AG09319 (cell line): ENCODE data around the gene IRX1.

Source experiments
- DNase-seq: peaks from one replicate; pipeline ENCODE4 v3.0.0-alpha.2; 2010; ENCODE audit warnings: low read depth; ENCODE audit errors: extremely low read depth
- TF ChIP-seq, protein P1 (sequence below): IDR thresholded peaks from 2 replicates; pipeline ENCODE4 v1.5.1; 2011; ENCODE audit warnings: low read depth, mild to moderate bottlenecking, inconsistent platforms, low read length, moderate library complexity

Gene IRX1

GRCh38 chr5:3597167-3598007 lies 1.8 kb downstream of the IRX1 start:
- no peak for DNase-seq
- TF ChIP-seq, protein P1, sequence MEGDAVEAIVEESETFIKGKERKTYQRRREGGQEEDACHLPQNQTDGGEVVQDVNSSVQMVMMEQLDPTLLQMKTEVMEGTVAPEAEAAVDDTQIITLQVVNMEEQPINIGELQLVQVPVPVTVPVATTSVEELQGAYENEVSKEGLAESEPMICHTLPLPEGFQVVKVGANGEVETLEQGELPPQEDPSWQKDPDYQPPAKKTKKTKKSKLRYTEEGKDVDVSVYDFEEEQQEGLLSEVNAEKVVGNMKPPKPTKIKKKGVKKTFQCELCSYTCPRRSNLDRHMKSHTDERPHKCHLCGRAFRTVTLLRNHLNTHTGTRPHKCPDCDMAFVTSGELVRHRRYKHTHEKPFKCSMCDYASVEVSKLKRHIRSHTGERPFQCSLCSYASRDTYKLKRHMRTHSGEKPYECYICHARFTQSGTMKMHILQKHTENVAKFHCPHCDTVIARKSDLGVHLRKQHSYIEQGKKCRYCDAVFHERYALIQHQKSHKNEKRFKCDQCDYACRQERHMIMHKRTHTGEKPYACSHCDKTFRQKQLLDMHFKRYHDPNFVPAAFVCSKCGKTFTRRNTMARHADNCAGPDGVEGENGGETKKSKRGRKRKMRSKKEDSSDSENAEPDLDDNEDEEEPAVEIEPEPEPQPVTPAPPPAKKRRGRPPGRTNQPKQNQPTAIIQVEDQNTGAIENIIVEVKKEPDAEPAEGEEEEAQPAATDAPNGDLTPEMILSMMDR: no peak

GRCh38 chr5:3598207-3598606 lies 2.6 kb downstream of the IRX1 start:
- TF ChIP-seq, protein P1: no peak

DNA sequence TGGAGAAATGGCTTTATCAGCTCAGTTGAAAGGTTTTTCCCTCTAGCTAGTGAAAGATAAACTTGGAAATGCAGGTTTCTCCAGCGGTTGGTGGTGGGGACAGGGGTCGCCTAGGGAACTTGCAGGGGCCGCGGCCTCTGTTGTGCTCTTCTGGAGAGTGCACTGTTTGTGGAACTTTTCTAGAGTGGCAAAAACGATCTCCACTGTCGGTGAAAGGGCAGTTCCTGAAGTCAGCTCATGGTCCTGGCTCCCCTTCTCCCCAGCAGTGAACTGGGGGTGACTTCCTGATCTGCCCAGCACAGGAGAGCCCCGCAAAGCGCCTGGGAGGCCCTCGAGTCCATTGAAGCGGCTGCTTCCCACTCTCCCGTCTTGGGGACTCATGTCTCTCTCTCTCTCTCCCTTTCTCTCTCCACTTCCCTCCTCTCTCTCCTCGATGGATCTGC lies 3.2 kb downstream of the IRX1 start:
- TF ChIP-seq, protein P1: no peak
- DNase-seq: no peak

More at GRCh38 chr5:3598207-3598606, 2.6 kb downstream of the IRX1 start:
- no peak for DNase-seq

DNA sequence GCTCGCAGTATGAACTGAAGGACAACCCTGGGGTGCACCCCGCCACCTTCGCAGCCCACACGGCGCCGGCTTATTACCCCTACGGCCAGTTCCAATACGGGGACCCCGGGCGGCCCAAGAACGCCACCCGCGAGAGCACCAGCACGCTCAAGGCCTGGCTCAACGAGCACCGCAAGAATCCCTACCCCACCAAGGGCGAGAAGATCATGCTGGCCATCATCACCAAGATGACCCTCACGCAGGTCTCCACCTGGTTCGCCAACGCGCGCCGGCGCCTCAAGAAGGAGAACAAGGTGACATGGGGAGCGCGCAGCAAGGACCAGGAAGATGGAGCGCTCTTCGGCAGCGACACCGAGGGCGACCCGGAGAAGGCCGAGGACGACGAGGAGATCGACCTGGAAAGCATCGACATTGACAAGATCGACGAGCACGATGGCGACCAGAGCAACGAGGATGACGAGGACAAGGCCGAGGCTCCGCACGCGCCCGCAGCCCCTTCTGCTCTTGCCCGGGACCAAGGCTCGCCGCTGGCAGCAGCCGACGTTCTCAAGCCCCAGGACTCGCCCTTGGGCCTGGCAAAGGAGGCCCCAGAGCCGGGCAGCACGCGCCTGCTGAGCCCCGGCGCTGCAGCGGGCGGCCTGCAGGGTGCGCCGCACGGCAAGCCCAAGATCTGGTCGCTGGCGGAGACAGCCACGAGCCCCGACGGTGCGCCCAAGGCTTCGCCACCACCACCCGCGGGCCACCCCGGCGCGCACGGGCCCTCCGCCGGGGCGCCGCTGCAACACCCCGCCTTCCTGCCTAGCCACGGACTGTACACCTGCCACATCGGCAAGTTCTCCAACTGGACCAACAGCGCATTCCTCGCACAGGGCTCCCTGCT lies 3.8 kb downstream of the IRX1 start:
- no peak for DNase-seq
- TF ChIP-seq, protein P1: no peak

GRCh38 chr5:3600106-3601060 lies 4.8 kb downstream of the IRX1 start:
- TF ChIP-seq, protein P1: no peak
- DNase-seq: no peak

DNA sequence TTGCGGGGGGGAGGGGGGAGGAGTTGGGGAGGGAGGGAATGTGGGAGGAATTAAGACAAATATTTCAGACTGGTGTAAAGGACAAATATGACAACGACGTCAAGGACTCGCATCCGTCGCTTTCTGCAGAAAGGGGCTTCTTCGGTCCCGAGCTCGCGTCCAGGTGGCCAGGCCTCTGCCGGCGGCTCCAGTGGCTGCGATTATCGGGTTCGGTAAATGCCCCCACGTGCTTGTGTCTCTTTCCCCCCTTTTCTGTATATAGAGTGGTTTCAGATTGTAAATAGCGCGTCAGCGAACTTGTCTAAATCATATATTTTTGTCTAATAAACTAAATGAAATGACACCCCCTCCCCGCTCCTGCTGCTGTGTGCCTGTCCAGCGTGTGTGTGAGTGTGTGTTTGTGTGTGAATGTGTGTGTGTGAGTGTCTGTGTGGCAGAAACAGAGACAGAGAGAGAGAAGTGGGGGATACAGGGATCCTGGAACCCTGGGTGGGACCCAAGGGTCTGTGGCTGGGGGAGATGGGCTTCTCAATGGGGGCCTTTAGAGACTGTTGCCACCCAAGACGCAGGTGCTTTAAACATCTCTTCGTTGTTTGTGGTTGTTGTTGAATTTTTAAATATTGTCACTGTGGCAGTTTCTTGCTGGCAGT lies 5.6 kb downstream of the IRX1 start:
- TF ChIP-seq, protein P1: no peak
- no peak for DNase-seq
